PC-9 (cell line): ENCODE results near the gene SAMD8. TPM values are rescaled to one million over a fixed set of nuclear protein-coding genes. Genes with fewer than 3 reads are reported as not detected.

Experiments
- BruUV-seq: library from RNA; stranded (reverse); fragments of 400-500 nt; replicated peaks from 2 replicates; lab custom pipeline; 2021; lab: Mats Ljungman, UMichigan
- CTCF ChIA-PET: fragments of 300-600 bp; sonication (Branson Sonifier 250); formaldehyde crosslinking; loops from one replicate; lab custom pipeline; 2022; ENCODE audit warnings: antibody characterized with exemption; lab: Charles Lee
- POLR2A ChIA-PET: fragments of 300-600 bp; sonication (Branson Sonifier 250); formaldehyde crosslinking; loops from one replicate; lab custom pipeline; 2022; ENCODE audit warnings: antibody characterized with exemption; ENCODE audit not compliant: unreplicated experiment; lab: Charles Lee
- DNase-seq, 2 experiments: peaks; one replicate each; pipeline versions ENCODE4 v3.0.0 to v3.0.0-alpha.2; 2015 to 2022; ENCODE audit warnings: mixed read lengths in 1 of 2
- H2AFZ ChIP-seq: fragments of 200-600 bp; sonication (generic); 2 replicates; pipeline ENCODE4 v1.8.1; 2017; ENCODE audit warnings: antibody characterized with exemption
- H3F3A ChIP-seq: fragments of 200-600 bp; sonication (generic); 2 replicates; pipeline ENCODE4 v1.8.1; 2017; ENCODE audit warnings: antibody characterized with exemption, mild to moderate bottlenecking, low read depth; ENCODE audit not compliant: insufficient read depth
- H3K27ac ChIP-seq: fragments of 200-600 bp; sonication (generic); 2 replicates; pipeline ENCODE4 v1.6.1; 2016; ENCODE audit warnings: mixed run types
- H3K27me3 ChIP-seq: fragments of 200-600 bp; sonication (generic); 2 replicates; pipeline ENCODE4 v1.6.1; 2016; ENCODE audit warnings: low read depth, mixed run types; ENCODE audit not compliant: insufficient read depth
- H3K36me3 ChIP-seq: fragments of 200-600 bp; sonication (generic); 2 replicates; pipeline ENCODE4 v1.6.1; 2016; ENCODE audit warnings: low read depth, mixed run types
- H3K4me1 ChIP-seq: fragments of 200-600 bp; sonication (generic); replicated peaks from 2 replicates; pipeline ENCODE4 v1.6.1; 2016; ENCODE audit warnings: mixed run types; ENCODE audit not compliant: insufficient read depth
- H3K4me2 ChIP-seq: fragments of 200-600 bp; sonication (generic); 2 replicates; pipeline ENCODE4 v1.6.1; 2017; ENCODE audit warnings: mixed run types
- H3K4me3 ChIP-seq: fragments of 200-600 bp; sonication (generic); 2 replicates; pipeline ENCODE4 v1.6.1; 2016; ENCODE audit warnings: mixed run types
- H3K79me2 ChIP-seq: fragments of 200-600 bp; sonication (generic); 2 replicates; pipeline ENCODE4 v1.6.1; 2017; ENCODE audit warnings: low read depth, mixed run types
- H3K9me2 ChIP-seq: fragments of 200-600 bp; sonication (generic); 2 replicates; pipeline ENCODE4 v1.8.1; 2017; ENCODE audit warnings: mild to moderate bottlenecking; ENCODE audit not compliant: insufficient read depth
- H3K9me3 ChIP-seq: fragments of 200-600 bp; sonication (generic); 2 replicates; pipeline ENCODE4 v1.8.1; 2016; ENCODE audit warnings: low read depth; ENCODE audit not compliant: insufficient read depth
- H4K20me1 ChIP-seq: fragments of 200-600 bp; sonication (generic); 2 replicates; pipeline ENCODE4 v1.8.1; 2017; ENCODE audit not compliant: insufficient read depth
- EZH2 ChIP-seq: fragments of 200-600 bp; sonication (generic); IDR thresholded peaks from 2 replicates; pipeline ENCODE4 v1.8.0; 2017; ENCODE audit warnings: antibody characterized with exemption, low read depth
- intact Hi-C: fragments of 100-400 bp; cut with micrococcal nuclease; formaldehyde crosslinking; loops from one replicate; pipeline ENCODE4 v1.10.0; 2022; ENCODE audit not compliant: unreplicated experiment
- total RNA-seq: library from RNA; stranded (reverse); gene quantifications from 2 replicates; pipeline ENCODE4 v1.2.3, GENCODE V29; 2021
- TF ChIP-seq, protein P1 (sequence below): fragments of 200-600 bp; sonication (generic); conservative IDR thresholded peaks from 2 replicates; pipeline ENCODE4 v1.6.1; 2017; ENCODE audit warnings: mixed run types, antibody characterized with exemption, mild to moderate bottlenecking, moderate library complexity

SAMD8 gene
- total RNA-seq, 1 experiment from 2014 or later = 31.1 TPM

DNA sequence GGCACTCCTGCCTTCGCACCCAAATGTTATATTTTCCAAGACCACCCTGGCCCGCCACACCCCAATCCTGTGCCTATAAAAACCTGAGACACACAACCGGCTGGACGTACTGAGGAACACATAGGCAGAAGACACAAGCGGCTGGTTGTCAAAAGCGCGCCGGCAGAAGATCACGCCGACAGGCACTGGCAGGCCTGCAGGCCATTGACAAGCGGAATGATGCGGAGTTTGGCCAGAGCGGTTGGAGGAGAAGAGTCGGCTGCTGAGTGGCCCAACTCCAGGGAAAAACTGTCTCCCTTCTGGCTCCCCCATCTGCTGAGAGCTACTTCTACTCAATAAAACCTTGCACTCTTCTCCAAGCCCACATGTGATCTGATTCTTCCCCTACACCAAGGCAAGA lies 39.7 kb upstream of the SAMD8 start:
- Histone ChIP-seq H4K20me1 (no peaks in the 10 kb centered on the region), H3K4me3 (no peak overlapping the region), H3K27me3 (no peaks in the 10 kb centered on the region), H3K9me3 (no peaks in the 10 kb centered on the region), H3K27ac (no peak overlapping the region), H3K79me2 (no peaks in the 10 kb centered on the region), H2AFZ (no peak overlapping the region), H3K4me1 (no peaks in the 10 kb centered on the region), H3K4me2 (no peak overlapping the region), H3K9me2 (no peaks in the 10 kb centered on the region), H3K36me3 (no peaks in the 10 kb centered on the region), H3F3A (no peaks in the 10 kb centered on the region)
- BruUV-seq = no TSS peak
- intact Hi-C loops = no loop called here
- TF ChIP-seq, protein P1, sequence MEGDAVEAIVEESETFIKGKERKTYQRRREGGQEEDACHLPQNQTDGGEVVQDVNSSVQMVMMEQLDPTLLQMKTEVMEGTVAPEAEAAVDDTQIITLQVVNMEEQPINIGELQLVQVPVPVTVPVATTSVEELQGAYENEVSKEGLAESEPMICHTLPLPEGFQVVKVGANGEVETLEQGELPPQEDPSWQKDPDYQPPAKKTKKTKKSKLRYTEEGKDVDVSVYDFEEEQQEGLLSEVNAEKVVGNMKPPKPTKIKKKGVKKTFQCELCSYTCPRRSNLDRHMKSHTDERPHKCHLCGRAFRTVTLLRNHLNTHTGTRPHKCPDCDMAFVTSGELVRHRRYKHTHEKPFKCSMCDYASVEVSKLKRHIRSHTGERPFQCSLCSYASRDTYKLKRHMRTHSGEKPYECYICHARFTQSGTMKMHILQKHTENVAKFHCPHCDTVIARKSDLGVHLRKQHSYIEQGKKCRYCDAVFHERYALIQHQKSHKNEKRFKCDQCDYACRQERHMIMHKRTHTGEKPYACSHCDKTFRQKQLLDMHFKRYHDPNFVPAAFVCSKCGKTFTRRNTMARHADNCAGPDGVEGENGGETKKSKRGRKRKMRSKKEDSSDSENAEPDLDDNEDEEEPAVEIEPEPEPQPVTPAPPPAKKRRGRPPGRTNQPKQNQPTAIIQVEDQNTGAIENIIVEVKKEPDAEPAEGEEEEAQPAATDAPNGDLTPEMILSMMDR = no peak
- no peak for TF ChIP-seq EZH2
- no peak for DNase-seq
- CTCF ChIA-PET = no interaction called here
- POLR2A ChIA-PET = no interaction called here

DNA sequence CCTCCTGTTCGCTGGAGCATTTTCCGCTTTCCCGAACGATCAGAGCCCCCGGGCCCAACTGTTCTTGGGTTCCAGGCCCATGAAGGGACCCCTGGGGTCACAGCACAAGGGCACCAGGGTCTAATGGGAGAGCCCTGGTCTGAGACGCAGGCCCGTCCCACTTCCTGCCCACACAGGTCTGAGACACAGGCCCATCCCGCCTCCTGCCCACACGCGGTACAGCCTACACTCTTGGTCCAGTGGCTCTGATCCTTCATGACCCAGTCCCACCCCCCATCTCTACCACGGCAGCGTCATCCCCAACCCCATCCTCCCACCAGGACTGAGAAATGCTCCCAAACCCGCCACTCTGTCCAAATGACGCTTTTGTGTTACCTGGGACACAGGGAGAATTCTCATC lies 38.7 kb upstream of the SAMD8 start:
- CTCF ChIA-PET = no interaction called here
- H2AFZ ChIP-seq = no peak overlapping the region
- BruUV-seq = no TSS peak

DNA sequence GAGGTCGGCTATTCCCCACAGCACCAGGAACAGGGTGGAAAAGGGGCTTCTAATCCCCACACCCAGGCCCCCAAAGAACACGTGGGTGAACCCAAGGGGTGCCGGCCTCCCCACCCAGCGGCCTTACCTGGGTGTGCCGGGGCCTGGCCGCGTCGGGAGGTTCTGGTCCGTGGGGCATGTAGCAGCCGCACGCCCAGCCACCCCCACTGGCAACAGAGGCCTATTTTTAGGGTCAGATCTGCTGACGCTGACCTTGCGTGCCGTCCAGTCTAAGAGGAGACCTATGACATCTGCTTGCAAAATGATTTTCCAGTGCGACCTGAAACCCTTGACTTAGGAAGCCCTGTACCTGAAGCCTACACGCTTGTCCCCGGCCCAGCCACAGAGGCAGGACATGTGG lies 38.0 kb upstream of the SAMD8 start:
- H3K79me2 ChIP-seq = no peaks in the 10 kb centered on the region
- intact Hi-C loops = no loop called here
- no peak for DNase-seq
- H3K4me2 ChIP-seq = no peak overlapping the region
- H3K9me2 ChIP-seq = no peaks in the 10 kb centered on the region
- no peaks in the 10 kb centered on the region for H3K9me3 ChIP-seq
- H3K36me3 ChIP-seq = no peaks in the 10 kb centered on the region
- no peaks in the 10 kb centered on the region for H3K4me1 ChIP-seq
- CTCF ChIA-PET = no interaction called here
- H4K20me1 ChIP-seq = no peaks in the 10 kb centered on the region
- H3K4me3 ChIP-seq = no peak overlapping the region
- no peak overlapping the region for H3K27ac ChIP-seq
- no peaks in the 10 kb centered on the region for H3K27me3 ChIP-seq
- TF ChIP-seq, protein P1 = no peak
- TF ChIP-seq EZH2 = no peak
- BruUV-seq = no TSS peak
- no peak overlapping the region for H2AFZ ChIP-seq
- POLR2A ChIA-PET = no interaction called here
- H3F3A ChIP-seq = no peaks in the 10 kb centered on the region

More for the DNA sequence above, 38.7 kb upstream of the SAMD8 start:
- no peak for DNase-seq
- H3F3A ChIP-seq = no peaks in the 10 kb centered on the region
- H3K4me1 ChIP-seq = no peaks in the 10 kb centered on the region
- no peaks in the 10 kb centered on the region for H3K9me3 ChIP-seq
- H3K9me2 ChIP-seq = no peaks in the 10 kb centered on the region
- H4K20me1 ChIP-seq = no peaks in the 10 kb centered on the region
- H3K79me2 ChIP-seq = no peaks in the 10 kb centered on the region
- TF ChIP-seq, protein P1 = no peak
- no peak for TF ChIP-seq EZH2
- H3K4me3 ChIP-seq = no peak overlapping the region
- H3K36me3 ChIP-seq = no peaks in the 10 kb centered on the region
- H3K4me2 ChIP-seq = no peak overlapping the region
- no peak overlapping the region for H3K27ac ChIP-seq
- no peaks in the 10 kb centered on the region for H3K27me3 ChIP-seq
- intact Hi-C loops = no loop called here
- POLR2A ChIA-PET = no interaction called here
